ENCODE measurements around the gene LMAN2L. TPM values are rescaled to one million over a fixed set of nuclear protein-coding genes. Genes with fewer than 3 reads are reported as not detected.

LMAN2L gene
- polyA plus RNA-seq, 1 of the 3 experiments (the other 2 are of a cell fraction): 17.7 TPM

DNA sequence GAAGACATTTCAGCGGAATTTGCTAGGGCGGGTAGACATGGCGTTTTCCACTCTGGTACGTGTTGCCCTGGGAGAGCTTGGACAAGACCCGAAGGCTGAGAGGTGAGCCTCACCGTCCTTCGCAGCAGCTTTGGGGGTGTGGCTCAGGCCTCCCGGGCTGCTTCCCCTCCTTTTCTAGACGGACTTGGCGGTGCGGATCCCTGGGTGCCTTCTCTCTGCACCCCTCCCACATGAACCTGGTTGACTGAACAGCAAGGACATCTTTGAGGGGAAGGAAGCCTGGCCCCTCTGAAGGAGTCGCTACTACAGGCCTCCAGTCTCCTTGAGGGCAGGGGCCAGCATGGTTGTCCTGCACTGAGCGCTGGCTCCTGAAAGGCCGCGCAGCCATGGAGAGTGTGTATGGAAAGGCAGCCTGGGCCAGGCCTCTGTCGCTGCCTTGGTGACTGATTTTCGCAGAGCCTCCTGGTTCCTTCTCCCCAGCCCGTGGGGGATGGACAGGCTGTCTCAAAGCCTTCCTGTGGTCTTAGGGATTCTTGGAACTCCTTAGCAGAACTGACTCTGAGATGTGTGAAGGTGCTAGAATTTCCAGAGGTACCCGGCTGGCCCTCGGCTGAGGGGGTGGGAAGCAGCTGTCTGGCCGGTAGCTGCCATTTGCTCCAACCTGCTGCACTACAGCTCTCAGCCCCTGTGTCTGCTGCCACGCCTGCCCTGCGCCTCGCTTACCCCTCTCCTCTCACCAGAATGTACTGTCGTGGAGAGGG is 30.8 kb upstream of the LMAN2L start:
- H3K9me3 ChIP-seq: no peaks in the 10 kb centered on the region
- no peak overlapping the region for H3K4me3 ChIP-seq (ENCODE audit: low read depth in 2 of 2, low read length in 1 of 2)
- H3K4me2 ChIP-seq: no peak overlapping the region
- H3K9me2 ChIP-seq: no peaks in the 10 kb centered on the region
- no peak overlapping the region for H3K27ac ChIP-seq (ENCODE audit: low read depth in 2 of 2, low read length in 1 of 2)
- 97% methylated on average over 18 of the region's 25 CpGs for WGBS (ENCODE audit: low lambda C conversion rate)
- no peaks in the 10 kb centered on the region for H3K36me3 ChIP-seq (replicated peaks in 1 of 2; ENCODE audit: control insufficient read depth in 1 of 2, insufficient read depth in 2 of 2, low read length in 1 of 2)
- no peaks in the 10 kb centered on the region for H3F3A ChIP-seq (replicated peaks; ENCODE audit: insufficient read depth)
- no peak overlapping the region for H3K9ac ChIP-seq
- H3K27me3 ChIP-seq (ENCODE audit: insufficient read depth): no peaks in the 10 kb centered on the region
- peaks cover 0 to 15% of the 10 kb centered on the region in 2 experiments; a peak in 1 of 4 replicates for H3K4me1 ChIP-seq (ENCODE audit: control insufficient read depth in 1 of 2, insufficient read depth in 2 of 2, low read depth in 1 of 2, low read length in 1 of 2)
- ChIA-PET POLR2A (interaction anchor here (1.1 kb wide), 1 partner anchor 18 kb away, joined by 5 read pairs; no protein-coding TSS in a partner anchor), CTCF (interaction anchor here (0.5 to 2.8 kb wide), 6 partner anchors 10 to 217 kb away, joined by 3 to 12 read pairs (median 4); partner anchors contain the start of gene CNNM4)
- no peak for TF ChIP-seq RAD21 (IDR thresholded peaks at IDR 0.05; ENCODE audit: low read length)
- TF ChIP-seq, protein P1, sequence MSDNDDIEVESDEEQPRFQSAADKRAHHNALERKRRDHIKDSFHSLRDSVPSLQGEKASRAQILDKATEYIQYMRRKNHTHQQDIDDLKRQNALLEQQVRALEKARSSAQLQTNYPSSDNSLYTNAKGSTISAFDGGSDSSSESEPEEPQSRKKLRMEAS (IDR thresholded peaks at IDR 0.05; ENCODE audit: low read depth): no peak
- TF ChIP-seq, protein P2, sequence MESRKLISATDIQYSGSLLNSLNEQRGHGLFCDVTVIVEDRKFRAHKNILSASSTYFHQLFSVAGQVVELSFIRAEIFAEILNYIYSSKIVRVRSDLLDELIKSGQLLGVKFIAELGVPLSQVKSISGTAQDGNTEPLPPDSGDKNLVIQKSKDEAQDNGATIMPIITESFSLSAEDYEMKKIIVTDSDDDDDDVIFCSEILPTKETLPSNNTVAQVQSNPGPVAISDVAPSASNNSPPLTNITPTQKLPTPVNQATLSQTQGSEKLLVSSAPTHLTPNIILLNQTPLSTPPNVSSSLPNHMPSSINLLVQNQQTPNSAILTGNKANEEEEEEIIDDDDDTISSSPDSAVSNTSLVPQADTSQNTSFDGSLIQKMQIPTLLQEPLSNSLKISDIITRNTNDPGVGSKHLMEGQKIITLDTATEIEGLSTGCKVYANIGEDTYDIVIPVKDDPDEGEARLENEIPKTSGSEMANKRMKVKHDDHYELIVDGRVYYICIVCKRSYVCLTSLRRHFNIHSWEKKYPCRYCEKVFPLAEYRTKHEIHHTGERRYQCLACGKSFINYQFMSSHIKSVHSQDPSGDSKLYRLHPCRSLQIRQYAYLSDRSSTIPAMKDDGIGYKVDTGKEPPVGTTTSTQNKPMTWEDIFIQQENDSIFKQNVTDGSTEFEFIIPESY (IDR thresholded peaks at IDR 0.05; ENCODE audit: borderline replicate concordance, low read depth): no peak
- TF ChIP-seq EP300 (IDR thresholded peaks at IDR 0.05; ENCODE audit: borderline replicate concordance in 1 of 2, low read depth in 1 of 2, low read length in 1 of 2): no peak
- TF ChIP-seq ELF1 (IDR thresholded peaks at IDR 0.05): no peak
- TF ChIP-seq FOXJ3 (CRISPR knock-in tag; IDR thresholded peaks at IDR 0.05): no peak
- TF ChIP-seq, protein P3, sequence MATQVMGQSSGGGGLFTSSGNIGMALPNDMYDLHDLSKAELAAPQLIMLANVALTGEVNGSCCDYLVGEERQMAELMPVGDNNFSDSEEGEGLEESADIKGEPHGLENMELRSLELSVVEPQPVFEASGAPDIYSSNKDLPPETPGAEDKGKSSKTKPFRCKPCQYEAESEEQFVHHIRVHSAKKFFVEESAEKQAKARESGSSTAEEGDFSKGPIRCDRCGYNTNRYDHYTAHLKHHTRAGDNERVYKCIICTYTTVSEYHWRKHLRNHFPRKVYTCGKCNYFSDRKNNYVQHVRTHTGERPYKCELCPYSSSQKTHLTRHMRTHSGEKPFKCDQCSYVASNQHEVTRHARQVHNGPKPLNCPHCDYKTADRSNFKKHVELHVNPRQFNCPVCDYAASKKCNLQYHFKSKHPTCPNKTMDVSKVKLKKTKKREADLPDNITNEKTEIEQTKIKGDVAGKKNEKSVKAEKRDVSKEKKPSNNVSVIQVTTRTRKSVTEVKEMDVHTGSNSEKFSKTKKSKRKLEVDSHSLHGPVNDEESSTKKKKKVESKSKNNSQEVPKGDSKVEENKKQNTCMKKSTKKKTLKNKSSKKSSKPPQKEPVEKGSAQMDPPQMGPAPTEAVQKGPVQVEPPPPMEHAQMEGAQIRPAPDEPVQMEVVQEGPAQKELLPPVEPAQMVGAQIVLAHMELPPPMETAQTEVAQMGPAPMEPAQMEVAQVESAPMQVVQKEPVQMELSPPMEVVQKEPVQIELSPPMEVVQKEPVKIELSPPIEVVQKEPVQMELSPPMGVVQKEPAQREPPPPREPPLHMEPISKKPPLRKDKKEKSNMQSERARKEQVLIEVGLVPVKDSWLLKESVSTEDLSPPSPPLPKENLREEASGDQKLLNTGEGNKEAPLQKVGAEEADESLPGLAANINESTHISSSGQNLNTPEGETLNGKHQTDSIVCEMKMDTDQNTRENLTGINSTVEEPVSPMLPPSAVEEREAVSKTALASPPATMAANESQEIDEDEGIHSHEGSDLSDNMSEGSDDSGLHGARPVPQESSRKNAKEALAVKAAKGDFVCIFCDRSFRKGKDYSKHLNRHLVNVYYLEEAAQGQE (IDR thresholded peaks at IDR 0.05; ENCODE audit: low read depth, low read length): no peak
- TF ChIP-seq POLR2AphosphoS5 (IDR thresholded peaks at IDR 0.05; ENCODE audit: low read depth, low read length): no peak
- TF ChIP-seq, protein P4, sequence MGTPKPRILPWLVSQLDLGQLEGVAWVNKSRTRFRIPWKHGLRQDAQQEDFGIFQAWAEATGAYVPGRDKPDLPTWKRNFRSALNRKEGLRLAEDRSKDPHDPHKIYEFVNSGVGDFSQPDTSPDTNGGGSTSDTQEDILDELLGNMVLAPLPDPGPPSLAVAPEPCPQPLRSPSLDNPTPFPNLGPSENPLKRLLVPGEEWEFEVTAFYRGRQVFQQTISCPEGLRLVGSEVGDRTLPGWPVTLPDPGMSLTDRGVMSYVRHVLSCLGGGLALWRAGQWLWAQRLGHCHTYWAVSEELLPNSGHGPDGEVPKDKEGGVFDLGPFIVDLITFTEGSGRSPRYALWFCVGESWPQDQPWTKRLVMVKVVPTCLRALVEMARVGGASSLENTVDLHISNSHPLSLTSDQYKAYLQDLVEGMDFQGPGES (IDR thresholded peaks at IDR 0.05; ENCODE audit: low read depth, low read length): no peak
- TF ChIP-seq RCOR1 (IDR thresholded peaks at IDR 0.05; ENCODE audit: low read length): no peak
- H2AFZ ChIP-seq (ENCODE audit: low read depth): no peak overlapping the region
- no peak for DNase-seq
- no peaks in the 10 kb centered on the region for H3K79me2 ChIP-seq (ENCODE audit: insufficient read depth)
- H4K20me1 ChIP-seq (ENCODE audit: insufficient read depth): no peaks in the 10 kb centered on the region
